DOHH2 (cell line): ENCODE data around the gene OSBPL10.

Source experiments
- H3F3A ChIP-seq: fragments of 200-600 bp; sonication (generic), shearing (Covaris generic); 2 replicates; pipeline ENCODE4 v1.6.0; 2016; ENCODE audit warnings: antibody characterized with exemption, mild to moderate bottlenecking; ENCODE audit not compliant: control insufficient read depth, insufficient read depth
- H3K27ac ChIP-seq: fragments of 200-600 bp; sonication (generic); 2 replicates; pipeline ENCODE4 v1.5.1; 2014; ENCODE audit warnings: low read depth, mild to moderate bottlenecking, low read length, moderate library complexity
- H3K27me3 ChIP-seq: fragments of 200-600 bp; sonication (generic); 2 replicates; pipeline ENCODE4 v1.6.1; 2014; ENCODE audit warnings: mild to moderate bottlenecking, low read length, mixed read lengths; ENCODE audit not compliant: control insufficient read depth
- H3K36me3 ChIP-seq: fragments of 200-600 bp; sonication (generic); 2 replicates; pipeline ENCODE4 v1.6.1; 2014; ENCODE audit warnings: mild to moderate bottlenecking, low read length, moderate library complexity, mixed read lengths; ENCODE audit not compliant: control insufficient read depth
- H3K4me1 ChIP-seq: fragments of 200-600 bp; sonication (generic); 2 replicates; pipeline ENCODE4 v1.6.1; 2014; ENCODE audit warnings: mild to moderate bottlenecking, low read length, mixed read lengths; ENCODE audit not compliant: control insufficient read depth
- H3K4me2 ChIP-seq: fragments of 200-600 bp; sonication (generic); 2 replicates; pipeline ENCODE4 v1.6.0; 2014; ENCODE audit warnings: mild to moderate bottlenecking, low read length, moderate library complexity
- H3K4me3 ChIP-seq: fragments of 200-600 bp; sonication (generic); 2 replicates; pipeline ENCODE4 v1.5.1; 2014; ENCODE audit warnings: mild to moderate bottlenecking, low read length, mixed read lengths
- H3K79me2 ChIP-seq: fragments of 200-600 bp; sonication (generic); 2 replicates; pipeline ENCODE4 v1.6.1; 2014; ENCODE audit warnings: mild to moderate bottlenecking, low read length, mixed read lengths; ENCODE audit not compliant: control insufficient read depth
- H3K9me2 ChIP-seq: fragments of 200-600 bp; sonication (generic); replicated peaks from 2 replicates; pipeline ENCODE4 v1.6.1; 2014; ENCODE audit warnings: mild to moderate bottlenecking, low read length, mixed read lengths; ENCODE audit not compliant: control insufficient read depth
- H3K9me3 ChIP-seq: fragments of 200-600 bp; sonication (generic); 2 replicates; pipeline ENCODE4 v1.6.1; 2014; ENCODE audit warnings: antibody characterized with exemption, low read length, mixed read lengths; ENCODE audit not compliant: control insufficient read depth, insufficient read depth
- H4K20me1 ChIP-seq: fragments of 200-600 bp; sonication (generic); 2 replicates; pipeline ENCODE4 v1.6.0; 2014; ENCODE audit warnings: low read depth, mild to moderate bottlenecking, antibody characterized with exemption, low read length, moderate library complexity; ENCODE audit not compliant: control insufficient read depth, insufficient read depth
- CTCF ChIP-seq: fragments of 200-600 bp; sonication (generic); IDR thresholded peaks from one replicate; pipeline ENCODE4 v1.5.1; 2014; ENCODE audit warnings: antibody characterized with exemption, mild to moderate bottlenecking, low read depth, low read length; ENCODE audit not compliant: poor library complexity, severe bottlenecking
- EZH2phosphoT487 ChIP-seq: fragments of 200-600 bp; sonication (generic); IDR thresholded peaks from 2 replicates; pipeline ENCODE4 v1.6.1; 2017; ENCODE audit warnings: borderline replicate concordance, mild to moderate bottlenecking, antibody characterized with exemption, low read length, moderate library complexity, mixed read lengths

The OSBPL10 gene

GRCh38 chr3:31648286-31648968 is 332.6 kb downstream of the OSBPL10 start:
- H3F3A ChIP-seq = no peaks in the 10 kb centered on the region; the same call in 1 of the 2 replicates
- H3K4me1 ChIP-seq = no peaks in the 10 kb centered on the region
- H3K4me3 ChIP-seq = no peak overlapping the region
- no peak for TF ChIP-seq EZH2phosphoT487
- TF ChIP-seq CTCF = no peak
- peaks cover 41% of the 10 kb centered on the region for H3K36me3 ChIP-seq
- H3K27ac ChIP-seq = no peak overlapping the region
- H3K9me3 ChIP-seq = peaks cover 13% of the 10 kb centered on the region; the same call in 1 of the 2 replicates
- no peaks in the 10 kb centered on the region for H4K20me1 ChIP-seq
- H3K27me3 ChIP-seq = no peaks in the 10 kb centered on the region
- no peak overlapping the region for H3K4me2 ChIP-seq
- no peaks in the 10 kb centered on the region for H3K79me2 ChIP-seq
- H3K9me2 ChIP-seq = no peaks in the 10 kb centered on the region

- Histone ChIP-seq H3F3A (peaks cover 5% of the 10 kb centered on the region), H3K79me2 (no peaks in the 10 kb centered on the region), H3K4me3 (no peak overlapping the region), H3K9me3 (peaks cover 9% of the 10 kb centered on the region; the same call in 1 of the 2 replicates), H3K36me3 (peaks cover 33% of the 10 kb centered on the region), H3K27me3 (no peaks in the 10 kb centered on the region), H3K4me1 (no peaks in the 10 kb centered on the region), H4K20me1 (no peaks in the 10 kb centered on the region), H3K27ac (no peak overlapping the region), H3K9me2 (no peaks in the 10 kb centered on the region), H3K4me2 (no peak overlapping the region)
- TF ChIP-seq EZH2phosphoT487 (no peak), CTCF (no peak)
Measured at GRCh38 chr3:31645256-31645655, 335.8 kb downstream of the OSBPL10 start.

- Histone ChIP-seq H3K79me2 (no peaks in the 10 kb centered on the region), H3K27ac (no peak overlapping the region), H3K4me1 (no peaks in the 10 kb centered on the region), H3K36me3 (peaks cover 26% of the 10 kb centered on the region), H4K20me1 (no peaks in the 10 kb centered on the region), H3K9me3 (no peaks in the 10 kb centered on the region), H3F3A (peaks cover 8% of the 10 kb centered on the region), H3K9me2 (no peaks in the 10 kb centered on the region), H3K4me3 (no peak overlapping the region), H3K4me2 (no peak overlapping the region), H3K27me3 (no peaks in the 10 kb centered on the region)
- TF ChIP-seq EZH2phosphoT487 (no peak), CTCF (no peak)
Measured at GRCh38 chr3:31639828-31640227, 341.2 kb downstream of the OSBPL10 start.
